ENCODE data around the gene KNSTRN. TPM values are rescaled to one million over a fixed set of nuclear protein-coding genes. Genes with fewer than 3 reads are reported as not detected.
A peak's percentile ranks its signal among the peaks of the same experiment; 100 is the strongest.

The KNSTRN gene
- total and polyA plus RNA-seq, 2 of the 13 experiments (the other 11 are each of a cell fraction or from before 2014, with no cell fraction given) = 20.3 to 62.3 TPM

DNA sequence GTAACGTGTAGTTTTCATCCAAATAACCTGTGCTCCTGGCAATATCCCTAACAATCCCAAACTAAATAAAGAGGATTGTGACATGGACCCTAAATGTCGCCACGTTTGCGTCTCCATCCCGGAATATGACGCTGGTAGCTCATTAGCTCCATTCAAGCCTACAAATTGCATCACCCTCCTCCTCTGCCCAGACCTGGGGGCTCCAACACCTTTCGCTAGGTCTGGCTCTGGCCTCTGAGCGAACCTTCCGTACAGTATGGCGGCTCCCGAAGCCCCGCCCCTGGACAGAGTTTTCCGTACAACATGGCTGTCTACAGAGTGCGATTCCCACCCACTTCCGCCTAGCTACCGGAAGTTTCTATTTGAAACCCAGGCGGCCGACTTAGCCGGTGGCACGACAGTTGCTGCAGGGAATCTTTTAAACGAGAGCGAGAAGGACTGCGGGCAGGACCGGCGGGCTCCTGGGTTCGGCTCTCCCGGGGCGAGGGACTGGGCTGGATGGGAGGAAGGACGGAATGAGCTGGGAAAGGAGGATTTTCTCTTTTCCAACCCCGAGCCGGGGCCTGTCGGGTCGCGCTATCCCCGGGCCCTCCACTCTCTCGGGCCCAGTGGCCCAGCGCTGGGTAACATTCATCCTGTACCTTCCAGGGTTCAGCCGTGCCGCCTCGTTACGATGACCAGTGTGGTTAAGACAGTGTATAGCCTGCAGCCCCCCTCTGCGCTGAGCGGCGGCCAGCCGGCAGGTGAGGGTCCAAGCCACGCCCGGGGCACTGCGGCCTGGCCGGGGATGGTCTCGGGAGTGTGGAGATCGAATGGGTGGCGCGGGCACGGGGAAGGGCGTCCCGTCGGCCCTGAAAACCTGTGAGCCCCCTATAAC is at the start of gene KNSTRN (continued):
- TF ChIP-seq, protein P1, sequence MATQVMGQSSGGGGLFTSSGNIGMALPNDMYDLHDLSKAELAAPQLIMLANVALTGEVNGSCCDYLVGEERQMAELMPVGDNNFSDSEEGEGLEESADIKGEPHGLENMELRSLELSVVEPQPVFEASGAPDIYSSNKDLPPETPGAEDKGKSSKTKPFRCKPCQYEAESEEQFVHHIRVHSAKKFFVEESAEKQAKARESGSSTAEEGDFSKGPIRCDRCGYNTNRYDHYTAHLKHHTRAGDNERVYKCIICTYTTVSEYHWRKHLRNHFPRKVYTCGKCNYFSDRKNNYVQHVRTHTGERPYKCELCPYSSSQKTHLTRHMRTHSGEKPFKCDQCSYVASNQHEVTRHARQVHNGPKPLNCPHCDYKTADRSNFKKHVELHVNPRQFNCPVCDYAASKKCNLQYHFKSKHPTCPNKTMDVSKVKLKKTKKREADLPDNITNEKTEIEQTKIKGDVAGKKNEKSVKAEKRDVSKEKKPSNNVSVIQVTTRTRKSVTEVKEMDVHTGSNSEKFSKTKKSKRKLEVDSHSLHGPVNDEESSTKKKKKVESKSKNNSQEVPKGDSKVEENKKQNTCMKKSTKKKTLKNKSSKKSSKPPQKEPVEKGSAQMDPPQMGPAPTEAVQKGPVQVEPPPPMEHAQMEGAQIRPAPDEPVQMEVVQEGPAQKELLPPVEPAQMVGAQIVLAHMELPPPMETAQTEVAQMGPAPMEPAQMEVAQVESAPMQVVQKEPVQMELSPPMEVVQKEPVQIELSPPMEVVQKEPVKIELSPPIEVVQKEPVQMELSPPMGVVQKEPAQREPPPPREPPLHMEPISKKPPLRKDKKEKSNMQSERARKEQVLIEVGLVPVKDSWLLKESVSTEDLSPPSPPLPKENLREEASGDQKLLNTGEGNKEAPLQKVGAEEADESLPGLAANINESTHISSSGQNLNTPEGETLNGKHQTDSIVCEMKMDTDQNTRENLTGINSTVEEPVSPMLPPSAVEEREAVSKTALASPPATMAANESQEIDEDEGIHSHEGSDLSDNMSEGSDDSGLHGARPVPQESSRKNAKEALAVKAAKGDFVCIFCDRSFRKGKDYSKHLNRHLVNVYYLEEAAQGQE (IDR thresholded peaks at IDR 0.05; ENCODE audit: borderline replicate concordance in 1 of 2, low read depth in 1 of 2, low read length in 2 of 2) = no peak
- TF ChIP-seq ELF1 (CRISPR knock-in tag; IDR thresholded peaks at IDR 0.05) (peak; percentile 78), ZNF549 (CRISPR knock-in tag; IDR thresholded peaks at IDR 0.05) (no peak), ZNF207 (IDR thresholded peaks at IDR 0.05; ENCODE audit: borderline replicate concordance) (no peak), SRSF4 (IDR thresholded peaks at IDR 0.05; ENCODE audit: low read depth, low read length, poor library complexity, severe bottlenecking) (no peak), CC2D1A (CRISPR knock-in tag; IDR thresholded peaks at IDR 0.05) (no peak), ZNF567 (CRISPR knock-in tag; IDR thresholded peaks at IDR 0.05; ENCODE audit: borderline replicate concordance) (0 out of 2 replicates have a peak, but pooled peaks have one; percentile 65), XRCC5 (optimal IDR thresholded peaks at IDR 0.05; ENCODE audit: low read length) (peak; percentile 79), ZFX (CRISPR knock-in tag; IDR thresholded peaks at IDR 0.05; ENCODE audit: low read depth) (peak; percentile 90; the same call in 1 of the 2 replicates), ZNF263 (CRISPR knock-in tag; IDR thresholded peaks at IDR 0.05) (0 out of 2 replicates have a peak, but pooled peaks have one; percentile 38), CEBPG (CRISPR knock-in tag; IDR thresholded peaks at IDR 0.05) (peak; percentile 76), ARNTL (CRISPR knock-in tag; IDR thresholded peaks at IDR 0.05) (peak; percentile 54; the same call in 1 of the 2 replicates), SMARCC2 (IDR thresholded peaks at IDR 0.05) (no peak), KLF11 (CRISPR knock-in tag; IDR thresholded peaks at IDR 0.05) (no peak), ZNF121 (CRISPR knock-in tag; IDR thresholded peaks at IDR 0.05) (no peak), ISL2 (CRISPR knock-in tag; IDR thresholded peaks at IDR 0.05) (no peak)
- TF ChIP-seq, protein P2, sequence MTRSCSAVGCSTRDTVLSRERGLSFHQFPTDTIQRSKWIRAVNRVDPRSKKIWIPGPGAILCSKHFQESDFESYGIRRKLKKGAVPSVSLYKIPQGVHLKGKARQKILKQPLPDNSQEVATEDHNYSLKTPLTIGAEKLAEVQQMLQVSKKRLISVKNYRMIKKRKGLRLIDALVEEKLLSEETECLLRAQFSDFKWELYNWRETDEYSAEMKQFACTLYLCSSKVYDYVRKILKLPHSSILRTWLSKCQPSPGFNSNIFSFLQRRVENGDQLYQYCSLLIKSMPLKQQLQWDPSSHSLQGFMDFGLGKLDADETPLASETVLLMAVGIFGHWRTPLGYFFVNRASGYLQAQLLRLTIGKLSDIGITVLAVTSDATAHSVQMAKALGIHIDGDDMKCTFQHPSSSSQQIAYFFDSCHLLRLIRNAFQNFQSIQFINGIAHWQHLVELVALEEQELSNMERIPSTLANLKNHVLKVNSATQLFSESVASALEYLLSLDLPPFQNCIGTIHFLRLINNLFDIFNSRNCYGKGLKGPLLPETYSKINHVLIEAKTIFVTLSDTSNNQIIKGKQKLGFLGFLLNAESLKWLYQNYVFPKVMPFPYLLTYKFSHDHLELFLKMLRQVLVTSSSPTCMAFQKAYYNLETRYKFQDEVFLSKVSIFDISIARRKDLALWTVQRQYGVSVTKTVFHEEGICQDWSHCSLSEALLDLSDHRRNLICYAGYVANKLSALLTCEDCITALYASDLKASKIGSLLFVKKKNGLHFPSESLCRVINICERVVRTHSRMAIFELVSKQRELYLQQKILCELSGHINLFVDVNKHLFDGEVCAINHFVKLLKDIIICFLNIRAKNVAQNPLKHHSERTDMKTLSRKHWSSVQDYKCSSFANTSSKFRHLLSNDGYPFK (CRISPR knock-in tag; IDR thresholded peaks at IDR 0.05; ENCODE audit: borderline replicate concordance) = peak; percentile 72; the same call in 1 of the 2 replicates
- TF ChIP-seq, protein P3, sequence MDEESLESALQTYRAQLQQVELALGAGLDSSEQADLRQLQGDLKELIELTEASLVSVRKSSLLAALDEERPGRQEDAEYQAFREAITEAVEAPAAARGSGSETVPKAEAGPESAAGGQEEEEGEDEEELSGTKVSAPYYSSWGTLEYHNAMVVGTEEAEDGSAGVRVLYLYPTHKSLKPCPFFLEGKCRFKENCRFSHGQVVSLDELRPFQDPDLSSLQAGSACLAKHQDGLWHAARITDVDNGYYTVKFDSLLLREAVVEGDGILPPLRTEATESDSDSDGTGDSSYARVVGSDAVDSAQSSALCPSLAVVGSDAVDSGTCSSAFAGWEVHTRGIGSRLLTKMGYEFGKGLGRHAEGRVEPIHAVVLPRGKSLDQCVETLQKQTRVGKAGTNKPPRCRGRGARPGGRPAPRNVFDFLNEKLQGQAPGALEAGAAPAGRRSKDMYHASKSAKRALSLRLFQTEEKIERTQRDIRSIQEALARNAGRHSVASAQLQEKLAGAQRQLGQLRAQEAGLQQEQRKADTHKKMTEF (CRISPR knock-in tag; IDR thresholded peaks at IDR 0.05) = no peak
- TF ChIP-seq, protein P4, sequence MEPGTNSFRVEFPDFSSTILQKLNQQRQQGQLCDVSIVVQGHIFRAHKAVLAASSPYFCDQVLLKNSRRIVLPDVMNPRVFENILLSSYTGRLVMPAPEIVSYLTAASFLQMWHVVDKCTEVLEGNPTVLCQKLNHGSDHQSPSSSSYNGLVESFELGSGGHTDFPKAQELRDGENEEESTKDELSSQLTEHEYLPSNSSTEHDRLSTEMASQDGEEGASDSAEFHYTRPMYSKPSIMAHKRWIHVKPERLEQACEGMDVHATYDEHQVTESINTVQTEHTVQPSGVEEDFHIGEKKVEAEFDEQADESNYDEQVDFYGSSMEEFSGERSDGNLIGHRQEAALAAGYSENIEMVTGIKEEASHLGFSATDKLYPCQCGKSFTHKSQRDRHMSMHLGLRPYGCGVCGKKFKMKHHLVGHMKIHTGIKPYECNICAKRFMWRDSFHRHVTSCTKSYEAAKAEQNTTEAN (CRISPR knock-in tag; conservative IDR thresholded peaks at IDR 0.05) = no peak
- TF ChIP-seq, protein P5, sequence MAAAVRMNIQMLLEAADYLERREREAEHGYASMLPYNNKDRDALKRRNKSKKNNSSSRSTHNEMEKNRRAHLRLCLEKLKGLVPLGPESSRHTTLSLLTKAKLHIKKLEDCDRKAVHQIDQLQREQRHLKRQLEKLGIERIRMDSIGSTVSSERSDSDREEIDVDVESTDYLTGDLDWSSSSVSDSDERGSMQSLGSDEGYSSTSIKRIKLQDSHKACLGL (CRISPR knock-in tag; IDR thresholded peaks at IDR 0.05) = no peak; the same call in 1 of the 2 replicates
